WERI-Rb-1 (cell line): Measurements from ENCODE around the gene HTR2A.

Experiments
- DNase-seq: peaks from one replicate; pipeline ENCODE4 v3.0.0-alpha.2; 2020
- H3K27ac ChIP-seq: fragments of 250-450 bp; sonication (Bioruptor Pico); 2 replicates; pipeline ENCODE4 v1.5.1; 2020; ENCODE audit warnings: mild to moderate bottlenecking, moderate library complexity
- H3K27me3 ChIP-seq: fragments of 250-450 bp; sonication (Bioruptor Pico); 2 replicates; pipeline ENCODE4 v1.5.1; 2021; ENCODE audit warnings: mild to moderate bottlenecking, low read depth, moderate library complexity; ENCODE audit not compliant: insufficient read depth, severe bottlenecking
- H3K36me3 ChIP-seq: fragments of 250-450 bp; sonication (Bioruptor Pico); 2 replicates; pipeline ENCODE4 v1.5.1; 2020; ENCODE audit warnings: mild to moderate bottlenecking, moderate library complexity
- H3K4me3 ChIP-seq: 2 replicates; pipeline ENCODE4 v1.5.1; 2011; ENCODE audit warnings: low read depth, mild to moderate bottlenecking, control low read depth, low read length
- H3K9me3 ChIP-seq: fragments of 250-450 bp; sonication (Bioruptor Pico); 2 replicates; pipeline ENCODE4 v1.5.1; 2021; ENCODE audit warnings: mild to moderate bottlenecking, moderate library complexity; ENCODE audit not compliant: severe bottlenecking
- TF ChIP-seq, protein P1 (sequence below): IDR thresholded peaks from 2 replicates; pipeline ENCODE4 v1.5.1; 2011; ENCODE audit warnings: low read depth, mild to moderate bottlenecking, control low read depth, inconsistent platforms, low read length

Gene HTR2A

DNA sequence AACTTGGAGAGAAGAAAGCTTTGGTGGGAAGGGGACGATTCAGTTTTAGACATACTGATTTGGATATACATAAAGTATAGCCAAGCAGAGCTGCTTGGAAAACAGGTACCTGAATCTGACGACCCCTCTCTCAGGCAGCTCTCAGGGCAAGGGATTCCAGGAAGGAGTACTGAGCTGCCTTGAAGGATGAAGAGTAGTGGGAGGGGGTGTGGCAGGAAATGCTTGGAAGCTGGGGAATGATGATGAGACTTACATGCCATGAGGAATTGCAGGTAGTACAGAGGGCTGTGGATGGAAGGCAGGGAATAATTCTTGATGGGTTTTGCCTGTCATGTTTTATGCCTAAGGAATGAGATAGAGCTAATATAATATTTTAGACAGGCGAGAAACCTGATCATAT lies 38.7 kb downstream of the HTR2A start:
- no peak overlapping the region for H3K27ac ChIP-seq
- H3K36me3 ChIP-seq = no peaks in the 10 kb centered on the region
- DNase-seq = no peak
- no peaks in the 10 kb centered on the region for H3K9me3 ChIP-seq
- H3K27me3 ChIP-seq = no peaks in the 10 kb centered on the region
- no peak overlapping the region for H3K4me3 ChIP-seq
- TF ChIP-seq, protein P1, sequence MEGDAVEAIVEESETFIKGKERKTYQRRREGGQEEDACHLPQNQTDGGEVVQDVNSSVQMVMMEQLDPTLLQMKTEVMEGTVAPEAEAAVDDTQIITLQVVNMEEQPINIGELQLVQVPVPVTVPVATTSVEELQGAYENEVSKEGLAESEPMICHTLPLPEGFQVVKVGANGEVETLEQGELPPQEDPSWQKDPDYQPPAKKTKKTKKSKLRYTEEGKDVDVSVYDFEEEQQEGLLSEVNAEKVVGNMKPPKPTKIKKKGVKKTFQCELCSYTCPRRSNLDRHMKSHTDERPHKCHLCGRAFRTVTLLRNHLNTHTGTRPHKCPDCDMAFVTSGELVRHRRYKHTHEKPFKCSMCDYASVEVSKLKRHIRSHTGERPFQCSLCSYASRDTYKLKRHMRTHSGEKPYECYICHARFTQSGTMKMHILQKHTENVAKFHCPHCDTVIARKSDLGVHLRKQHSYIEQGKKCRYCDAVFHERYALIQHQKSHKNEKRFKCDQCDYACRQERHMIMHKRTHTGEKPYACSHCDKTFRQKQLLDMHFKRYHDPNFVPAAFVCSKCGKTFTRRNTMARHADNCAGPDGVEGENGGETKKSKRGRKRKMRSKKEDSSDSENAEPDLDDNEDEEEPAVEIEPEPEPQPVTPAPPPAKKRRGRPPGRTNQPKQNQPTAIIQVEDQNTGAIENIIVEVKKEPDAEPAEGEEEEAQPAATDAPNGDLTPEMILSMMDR = no peak

DNA sequence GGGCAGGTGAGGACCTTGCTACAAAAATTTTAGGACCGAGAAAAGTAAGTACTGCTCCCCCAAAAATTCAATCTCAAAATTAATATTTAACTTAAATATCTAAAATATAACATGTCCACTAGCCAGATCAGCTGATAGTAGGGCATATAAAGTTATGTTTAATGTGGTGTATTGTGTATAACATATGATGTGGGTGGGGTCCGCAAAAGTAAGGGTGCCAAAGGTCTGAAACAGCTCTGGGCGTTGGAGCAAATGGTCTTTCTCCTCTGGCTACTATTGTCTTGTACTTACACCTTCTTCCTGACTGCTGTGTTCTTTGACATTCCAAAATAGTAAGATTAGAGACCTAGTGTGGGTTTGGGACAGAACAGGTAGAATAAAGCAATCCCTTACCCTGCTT lies 41.2 kb downstream of the HTR2A start:
- H3K27ac ChIP-seq = no peak overlapping the region
- H3K27me3 ChIP-seq = no peaks in the 10 kb centered on the region
- no peaks in the 10 kb centered on the region for H3K36me3 ChIP-seq
- no peak overlapping the region for H3K4me3 ChIP-seq
- H3K9me3 ChIP-seq = no peaks in the 10 kb centered on the region
- no peak for DNase-seq
- TF ChIP-seq, protein P1 = no peak

DNA sequence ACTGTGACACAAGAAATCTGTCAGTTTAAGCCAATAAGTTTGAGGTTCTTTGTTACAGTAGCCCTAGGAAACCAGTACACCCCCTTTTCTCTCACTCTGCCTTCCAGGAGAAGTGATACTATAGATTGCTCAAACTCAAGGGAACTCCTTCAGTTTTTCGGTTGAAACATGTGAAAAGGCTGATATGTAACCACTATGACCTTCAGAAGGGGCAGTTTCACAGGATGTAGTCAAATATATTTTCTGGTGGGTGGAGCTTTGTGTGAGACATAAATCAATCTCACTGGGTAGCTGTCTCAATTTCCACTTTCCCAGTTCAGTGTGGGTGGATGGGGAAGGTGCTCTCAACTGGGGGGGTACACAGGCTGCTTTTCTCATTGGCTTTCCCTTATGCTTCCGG lies 41.7 kb downstream of the HTR2A start:
- Histone ChIP-seq H3K36me3 (no peaks in the 10 kb centered on the region), H3K27ac (no peak overlapping the region), H3K9me3 (no peaks in the 10 kb centered on the region), H3K4me3 (no peak overlapping the region), H3K27me3 (no peaks in the 10 kb centered on the region)
- TF ChIP-seq, protein P1 = no peak
- DNase-seq = no peak

DNA sequence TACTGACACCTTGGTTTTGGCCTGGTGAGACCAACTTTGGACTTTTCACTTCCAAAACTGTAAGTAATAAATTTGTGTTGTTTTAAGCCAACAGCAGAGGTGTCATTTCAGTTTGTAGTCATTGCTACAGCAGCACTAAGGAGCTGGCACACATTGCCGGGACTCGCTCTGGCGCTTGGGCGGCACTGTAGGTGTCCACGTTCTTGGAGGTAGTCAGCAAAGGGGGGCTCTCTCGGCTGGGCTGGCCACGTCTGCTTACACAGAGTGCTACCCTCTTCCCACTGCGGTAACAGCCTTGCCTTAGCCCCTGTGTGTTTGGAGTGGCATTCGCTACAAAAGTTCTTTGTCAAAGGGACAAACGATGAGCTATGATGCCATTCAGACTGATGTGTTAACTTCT lies 44.7 kb downstream of the HTR2A start:
- DNase-seq = no peak
- Histone ChIP-seq H3K27ac (no peak overlapping the region), H3K27me3 (no peaks in the 10 kb centered on the region), H3K36me3 (no peaks in the 10 kb centered on the region), H3K4me3 (no peak overlapping the region), H3K9me3 (no peaks in the 10 kb centered on the region)
- TF ChIP-seq, protein P1 = no peak

DNA sequence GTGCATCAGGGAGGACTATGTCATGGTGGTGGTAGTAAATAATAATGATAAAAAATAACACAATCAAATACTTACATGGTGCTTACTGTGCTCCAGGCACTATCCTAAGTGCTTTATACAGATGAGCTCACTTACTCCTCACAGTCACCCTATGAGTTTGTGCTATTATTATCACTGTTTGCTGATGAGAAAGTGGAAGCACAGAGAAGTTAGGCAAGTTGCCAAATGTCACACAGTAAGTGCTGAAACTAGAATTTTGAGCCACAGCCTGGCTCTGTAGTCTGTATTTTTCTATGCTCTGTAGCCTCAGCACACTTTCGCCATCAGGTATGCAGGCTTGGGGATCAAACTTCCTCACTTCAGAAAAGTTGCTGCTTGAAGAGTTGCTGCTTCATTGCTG lies 46.6 kb downstream of the HTR2A start:
- no peak for DNase-seq
- no peak overlapping the region for H3K27ac ChIP-seq
- no peaks in the 10 kb centered on the region for H3K9me3 ChIP-seq
- TF ChIP-seq, protein P1 = no peak
- H3K27me3 ChIP-seq = no peaks in the 10 kb centered on the region
- H3K36me3 ChIP-seq = no peaks in the 10 kb centered on the region
- no peak overlapping the region for H3K4me3 ChIP-seq

DNA sequence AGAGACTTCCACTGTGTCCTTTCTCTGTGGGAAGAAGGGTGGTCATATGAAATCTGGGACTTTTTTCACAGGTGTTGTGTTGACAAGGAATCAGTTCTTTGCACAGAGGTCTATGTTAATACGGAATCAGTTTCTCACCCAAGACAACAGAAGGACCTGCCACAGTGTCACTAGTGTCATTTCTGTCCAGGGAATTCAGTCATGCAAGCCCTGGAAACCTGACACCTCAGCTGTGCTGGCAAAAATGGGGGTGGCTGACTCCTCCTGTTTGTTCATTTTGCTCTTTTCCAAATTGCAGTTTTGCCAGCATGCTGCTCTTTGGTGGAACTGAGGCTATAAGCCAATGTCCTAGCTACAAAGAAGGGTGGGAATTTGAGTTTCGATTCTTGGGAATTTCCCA lies 50.1 kb downstream of the HTR2A start:
- no peak overlapping the region for H3K27ac ChIP-seq
- H3K27me3 ChIP-seq = no peaks in the 10 kb centered on the region
- TF ChIP-seq, protein P1 = no peak
- no peaks in the 10 kb centered on the region for H3K9me3 ChIP-seq
- no peaks in the 10 kb centered on the region for H3K36me3 ChIP-seq
- H3K4me3 ChIP-seq = no peak overlapping the region
- DNase-seq = no peak
